HL-60 (cell line): Measurements from ENCODE around the gene PRKAG2.

Source experiments
- DNase-seq, 2 experiments: peaks; one replicate each; pipeline ENCODE4 v3.0.0-alpha.2; 2010 to 2020; ENCODE audit warnings: low read depth in 1 of 2, low spot score in 1 of 2
- H3K27ac ChIP-seq: fragments of 250-450 bp; sonication (Bioruptor Pico); replicated peaks from 2 replicates; pipeline ENCODE4 v1.5.1; 2020; ENCODE audit warnings: mild to moderate bottlenecking, moderate library complexity
- H3K27me3 ChIP-seq: fragments of 250-450 bp; sonication (Bioruptor Pico); 2 replicates; pipeline ENCODE4 v1.5.1; 2021; ENCODE audit warnings: mild to moderate bottlenecking, moderate library complexity; ENCODE audit not compliant: insufficient read depth, poor library complexity, severe bottlenecking
- H3K4me3 ChIP-seq: replicated peaks from 2 replicates; pipeline ENCODE4 v1.5.1; 2011; ENCODE audit warnings: mild to moderate bottlenecking, control low read depth, low read length; ENCODE audit not compliant: insufficient read depth
- CTCF ChIP-seq: IDR thresholded peaks from one replicate; pipeline ENCODE4 v1.5.1; 2011; ENCODE audit warnings: low read length, control low read depth, inconsistent platforms; ENCODE audit not compliant: insufficient read depth
- GABPA ChIP-seq: IDR thresholded peaks from 2 replicates; pipeline ENCODE4 v1.6.1; 2012; ENCODE audit warnings: low read depth
- POLR2AphosphoS5 ChIP-seq: IDR thresholded peaks from 2 replicates; pipeline ENCODE4 v1.6.1; 2012; ENCODE audit warnings: low read depth
- REST ChIP-seq: IDR thresholded peaks from 2 replicates; pipeline ENCODE4 v1.6.1; 2012; ENCODE audit warnings: low read depth; ENCODE audit not compliant: insufficient replicate concordance
- SPI1 ChIP-seq: IDR thresholded peaks from 2 replicates; pipeline ENCODE4 v1.6.1; 2012; ENCODE audit warnings: low read depth, mild to moderate bottlenecking, borderline replicate concordance

Gene PRKAG2

DNA sequence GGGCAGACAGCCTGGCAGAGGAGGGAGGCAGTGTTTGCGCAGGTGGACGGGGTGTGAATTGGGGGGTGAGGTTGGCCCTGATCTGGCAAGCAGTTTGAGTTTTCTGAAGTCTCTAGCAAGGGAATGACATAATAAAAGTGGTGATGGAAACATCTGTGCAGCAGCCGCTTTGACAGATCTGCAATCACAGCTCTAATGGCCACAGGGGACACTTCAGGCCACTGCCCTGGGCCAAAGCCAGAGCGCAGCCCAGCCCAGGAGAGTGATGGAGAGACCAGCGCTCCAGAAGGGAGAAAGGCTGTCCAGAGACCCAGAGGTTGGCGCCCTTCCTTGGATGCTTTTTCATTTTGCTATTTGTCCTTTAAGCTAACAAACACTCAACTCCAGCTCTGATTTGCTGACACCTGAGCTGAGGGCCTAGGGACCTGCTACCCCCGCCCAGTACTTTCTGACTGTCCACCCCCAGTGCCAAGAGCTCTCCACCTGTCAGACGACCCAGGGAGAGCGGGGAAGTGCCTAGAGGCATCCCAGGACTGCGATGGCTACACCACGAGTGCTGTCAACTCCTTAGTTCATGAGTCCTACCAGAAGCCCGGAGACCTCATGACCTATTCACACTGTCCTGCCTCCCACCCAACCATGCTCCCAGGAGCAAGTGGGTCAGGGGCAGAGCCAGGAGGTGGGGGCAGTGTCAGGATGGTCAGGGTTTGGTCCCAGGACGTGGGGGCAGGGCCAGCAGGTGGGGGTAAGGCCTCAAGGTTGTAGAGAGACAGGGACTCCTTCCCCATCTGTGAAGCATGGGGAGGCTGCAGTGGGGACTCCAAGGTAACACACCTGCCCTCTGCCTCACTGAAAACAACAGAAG, 112.6 kb downstream of the PRKAG2 start:
- TF ChIP-seq GABPA (no peak), SPI1 (no peak), REST (no peak), POLR2AphosphoS5 (no peak), CTCF (no peak)
- no peak overlapping the region for H3K4me3 ChIP-seq
- no peak for DNase-seq
- no peaks in the 10 kb centered on the region for H3K27me3 ChIP-seq
- H3K27ac ChIP-seq = no peak overlapping the region

GRCh38 chr7:151763420-151763984, 113.4 kb downstream of the PRKAG2 start:
- no peak overlapping the region for H3K4me3 ChIP-seq
- TF ChIP-seq REST = no peak
- no peak for TF ChIP-seq GABPA
- TF ChIP-seq POLR2AphosphoS5 = no peak
- H3K27ac ChIP-seq = no peak overlapping the region
- no peaks in the 10 kb centered on the region for H3K27me3 ChIP-seq
- DNase-seq = no peak

- TF ChIP-seq SPI1 = no peak
- no peak for TF ChIP-seq POLR2AphosphoS5
- no peak for TF ChIP-seq CTCF
- TF ChIP-seq GABPA = no peak
- TF ChIP-seq REST = no peak
- no peaks in the 10 kb centered on the region for H3K27me3 ChIP-seq
- H3K27ac ChIP-seq = no peak overlapping the region
- no peak overlapping the region for H3K4me3 ChIP-seq
- DNase-seq = no peak
Measured at GRCh38 chr7:151762583-151763245, 114.2 kb downstream of the PRKAG2 start.
